A549 (cell line): ENCODE results near the gene THY1. TPM values are rescaled to one million over a fixed set of nuclear protein-coding genes. Genes with fewer than 3 reads are reported as not detected.

Source experiments
- ATAC-seq, 2 experiments: fragments of 200-7000 bp in 1 of 2; fragments of >200 bp in 1 of 2; cut with Nextera tagmentation in 1 of 2; cut with Tn5 transposase in 1 of 2; 3 replicates each; pipeline versions ENCODE4 v1.8.0 to v1.9.1; 2018 to 2020; ENCODE audit warnings: mild to moderate bottlenecking in 1 of 2, moderate library complexity in 1 of 2
- CTCF ChIA-PET: fragments of 300-600 bp; sonication (Branson Sonifier 250); formaldehyde crosslinking; extraction: SDS; loops from one replicate; lab custom pipeline; 2021; ENCODE audit warnings: antibody characterized with exemption, inconsistent platforms; lab: Yijun Ruan, JAX
- POLR2A ChIA-PET: fragments of 350-600 bp; formaldehyde crosslinking; extraction: SDS; loops from one replicate; lab custom pipeline; 2021; ENCODE audit warnings: antibody characterized with exemption, inconsistent platforms; lab: Yijun Ruan, JAX
- DNase-seq, 2 experiments: peaks; one replicate each; pipeline versions ENCODE4 v3.0.0 to v3.0.0-alpha.2; 2011 to 2016; ENCODE audit warnings: low read depth in 1 of 2, low spot score in 1 of 2
- FAIRE-seq: peaks from 2 replicates; lab custom pipeline; 2011; peaks lifted over from hg19 to GRCh38; lab: Jason Lieb, UNC
- H3K27ac ChIP-seq, 2 experiments: fragments of >200 bp; sonication (Bioruptor Twin); formaldehyde crosslinking; 3 replicates each; pipeline ENCODE4 v1.5.1; 2016 to 2017
- H3K4me1 ChIP-seq: fragments of >200 bp; sonication (Bioruptor Twin); formaldehyde crosslinking; 3 replicates; pipeline ENCODE4 v1.6.1; 2016
- H3K4me2 ChIP-seq: fragments of >200 bp; sonication (Bioruptor Twin); formaldehyde crosslinking; 3 replicates; pipeline ENCODE4 v1.6.1; 2016
- H3K4me3 ChIP-seq: fragments of >200 bp; sonication (Bioruptor Twin); formaldehyde crosslinking; 3 replicates; pipeline ENCODE4 v1.5.1; 2016
- H3K9me3 ChIP-seq: fragments of >200 bp; sonication (Bioruptor Twin); formaldehyde crosslinking; 3 replicates; pipeline ENCODE4 v1.6.1; 2016
- BCL3 ChIP-seq: fragments of >200 bp; sonication (Bioruptor Twin); formaldehyde crosslinking; IDR thresholded peaks from 3 replicates; pipeline ENCODE4 v1.6.1; 2016
- BHLHE40 ChIP-seq: IDR thresholded peaks from 2 replicates; pipeline ENCODE4 v1.6.1; 2012; ENCODE audit warnings: low read depth, low read length, inconsistent platforms
- CBX8 ChIP-seq: fragments of 200-600 bp; sonication (generic); IDR thresholded peaks from 2 replicates; pipeline ENCODE4 v1.6.1; 2016
- FOSL2 ChIP-seq, 2 experiments: fragments of 450-650 bp in 1 of 2; fragments of >200 bp in 1 of 2; sonication (Bioruptor Twin) in 1 of 2; formaldehyde crosslinking; IDR thresholded peaks; 2 replicates each; pipeline versions ENCODE4 v1.5.0 to v1.6.1; 2016 to 2020; ENCODE audit warnings: mild to moderate bottlenecking in 1 of 2, moderate library complexity in 1 of 2
- HOXB5 ChIP-seq: fragments of 250-450 bp; sonication (Bioruptor Pico); IDR thresholded peaks from 2 replicates; pipeline ENCODE4 v1.5.0; 2020; ENCODE audit warnings: mild to moderate bottlenecking, moderate library complexity
- JUN ChIP-seq, 2 experiments: fragments of >200 bp; sonication (Bioruptor Twin); formaldehyde crosslinking; IDR thresholded peaks; 2 replicates in 1 of 2; 3 replicates in 1 of 2; pipeline ENCODE4 v1.6.1; 2016 to 2017
- MAFK ChIP-seq: fragments of 450-650 bp; IDR thresholded peaks from 2 replicates; pipeline ENCODE4 v1.6.1; 2014; ENCODE audit not compliant: partially characterized antibody
- NR3C1 ChIP-seq: fragments of >200 bp; sonication (Bioruptor Twin); formaldehyde crosslinking; IDR thresholded peaks from 3 replicates; pipeline ENCODE4 v1.6.1; 2017
- POLR2AphosphoS2 ChIP-seq: conservative IDR thresholded peaks from 2 replicates; pipeline ENCODE4 v1.6.1; 2012; ENCODE audit warnings: low read length, improper control_type of control experiment, inconsistent platforms
- RAD21 ChIP-seq, 2 experiments: fragments of >200 bp in 1 of 2; sonication (Bioruptor Twin) in 1 of 2; formaldehyde crosslinking in 1 of 2; IDR thresholded peaks in 1 of 2; conservative IDR thresholded peaks in 1 of 2; 2 replicates in 1 of 2; 3 replicates in 1 of 2; pipeline ENCODE4 v1.6.1; 2012 to 2018; ENCODE audit warnings: inconsistent platforms in 1 of 2
- REST ChIP-seq: fragments of 200-600 bp; sonication (generic); IDR thresholded peaks from 2 replicates; pipeline ENCODE4 v1.6.1; 2016; ENCODE audit warnings: antibody characterized with exemption, mild to moderate bottlenecking, moderate library complexity
- SMC3 ChIP-seq: fragments of >200 bp; sonication (Bioruptor Twin); formaldehyde crosslinking; IDR thresholded peaks from 3 replicates; pipeline ENCODE4 v1.6.1; 2018; ENCODE audit warnings: inconsistent platforms
- TFCP2L1 ChIP-seq: fragments of 250-450 bp; sonication (Bioruptor Pico); IDR thresholded peaks from 2 replicates; pipeline ENCODE4 v1.5.0; 2021; ENCODE audit warnings: mild to moderate bottlenecking
- ZFP36 ChIP-seq: fragments of 450-650 bp; IDR thresholded peaks from 2 replicates; pipeline ENCODE4 v1.6.1; 2014; ENCODE audit warnings: borderline replicate concordance; ENCODE audit not compliant: partially characterized antibody
- WGBS: methylation state at CpG from one replicate; pipeline ENCODE4 v1.1.6; 2017; ENCODE audit errors: missing lambda C conversion rate; 5-methylcytosine and 5-hydroxymethylcytosine counted together
- polyA plus RNA-seq, 4 experiments: library from polyadenylated mRNA; depleted of rRNA in 3 of 4; stranded (reverse); fragments of >200 nt; fragmentation: RNase III in 1 of 4; extraction: RNeasy Plus Mini Kit Qiagen cat#74134 plus additional on column Dnase treatment in 1 of 4; gene quantifications; 2 replicates in 3 of 4; 3 replicates in 1 of 4; pipeline ENCODE4 v1.2.3, GENCODE V29; 2011 to 2017
- small RNA-seq, 6 experiments: library from RNA; depleted of rRNA; stranded (forward); fragments of <200 nt; gene quantifications; one replicate each; pipeline ENCODE3, GENCODE V24; 2012

The THY1 gene
- polyA plus RNA-seq, 2 of the 4 experiments (the other 2 are of a cell fraction) = 7.1 to 19.9 TPM

GRCh38 chr11:119368121-119369034 lies 54.6 kb downstream of the THY1 start:
- DNase-seq (peak in 1 of 2 experiments; percentile 30), FAIRE-seq (no peak), ATAC-seq (peak; percentile 7 to 39; a peak in 4 of 6 replicates)
- Histone ChIP-seq H3K4me2 (peak overlapping the region; percentile 56), H3K4me1 (peaks cover 49% of the 10 kb centered on the region), H3K9me3 (no peaks in the 10 kb centered on the region), H3K27ac (peak overlapping the region; percentile 19 to 75; a peak in 4 of 6 replicates), H3K4me3 (no peak overlapping the region)
- POLR2A ChIA-PET = no interaction called here
- WGBS = 60% methylated on average over 15 of the region's 17 CpGs
- CTCF ChIA-PET = interaction anchor here (0.9 to 20.0 kb wide), 14 partner anchors 6 to 171 kb away, joined by 3 to 341 read pairs (median 6); partner anchors contain the start of gene USP2
- TF ChIP-seq POLR2AphosphoS2 = no peak
- no peak for TF ChIP-seq HOXB5
- no peak for TF ChIP-seq SMC3
- no peak for TF ChIP-seq REST
- TF ChIP-seq FOSL2 (IDR thresholded peaks at IDR 0.05) = no peak
- 0 out of 2 replicates have a peak, but pooled peaks have one; percentile 32 for TF ChIP-seq FOSL2 (CRISPR knock-in tag; IDR thresholded peaks at IDR 0.05)
- TF ChIP-seq ZFP36 = no peak
- no peak for TF ChIP-seq NR3C1
- TF ChIP-seq CBX8 = no peak
- no peak for TF ChIP-seq JUN (IDR thresholded peaks at IDR 0.05)
- TF ChIP-seq MAFK = peak; percentile 48

- ATAC-seq (no peak; a peak in 2 of 6 replicates), FAIRE-seq (no peak), DNase-seq (no peak)
- H3K4me2 ChIP-seq = peak overlapping the region; percentile 56
- ChIA-PET POLR2A (no interaction called here), CTCF (interaction anchor here (0.9 to 20.0 kb wide), 12 partner anchors 9 to 171 kb away, joined by 3 to 341 read pairs (median 6); partner anchors contain the start of gene USP2)
- H3K4me3 ChIP-seq = no peak overlapping the region
- H3K4me1 ChIP-seq = peaks cover 55% of the 10 kb centered on the region
- peak overlapping the region in 1 of 2 experiments; percentile 75; a peak in 4 of 6 replicates for H3K27ac ChIP-seq
- no peaks in the 10 kb centered on the region for H3K9me3 ChIP-seq
- 49% methylated on average over 5 of the region's 9 CpGs for WGBS
- no peak for TF ChIP-seq TFCP2L1
- TF ChIP-seq BHLHE40 = no peak
- TF ChIP-seq REST = no peak
- no peak for TF ChIP-seq NR3C1
- no peak for TF ChIP-seq RAD21 (conservative IDR thresholded peaks at IDR 0.05 in 1 of 2, IDR thresholded peaks at IDR 0.05 in 1 of 2)
- TF ChIP-seq HOXB5 = no peak
- no peak for TF ChIP-seq BCL3
These were observed 55.3 kb downstream of the THY1 start for GRCh38 chr11:119367661-119368120.

Small RNAs within 50 kb of the gene (small RNA-seq; reads per million reads assigned to genes)
- 0 reads per million in 6 experiments for gene AP003396.4

Other genes starting within 250 kb of the THY1 start
- gene NHERF4, start 237.7 kb downstream of the THY1 start, polyA plus RNA-seq (2011; rRNA removed) = 0.80 and 1.5 TPM in 2 replicates
- gene NHERF4, start 237.7 kb downstream of the THY1 start, polyA plus RNA-seq (2017; fragmentation: RNase III; extraction: RNeasy Plus Mini Kit Qiagen cat#74134 plus additional on column Dnase treatment) = 0.42 to 0.78 TPM (median 0.62 TPM) in 3 replicates
- gene CBL, start 216.8 kb downstream of the THY1 start, polyA plus RNA-seq (2011; rRNA removed) = 14.1 and 14.9 TPM in 2 replicates
- gene CBL, start 216.8 kb downstream of the THY1 start, polyA plus RNA-seq (2017; fragmentation: RNase III; extraction: RNeasy Plus Mini Kit Qiagen cat#74134 plus additional on column Dnase treatment) = 5.9 to 6.3 TPM (median 6.0 TPM) in 3 replicates
- gene MCAM, start 106.0 kb downstream of the THY1 start, polyA plus RNA-seq (2011; rRNA removed) = 5.4 and 5.5 TPM in 2 replicates
- gene MCAM, start 106.0 kb downstream of the THY1 start, polyA plus RNA-seq (2017; fragmentation: RNase III; extraction: RNeasy Plus Mini Kit Qiagen cat#74134 plus additional on column Dnase treatment) = 14.9 to 18.1 TPM (median 15.9 TPM) in 3 replicates
- 23.5 and 28.4 TPM in 2 replicates for gene RNF26, start 88.6 kb downstream of the THY1 start, polyA plus RNA-seq (2011; rRNA removed)
- 23.3 to 26.5 TPM (median 25.4 TPM) in 3 replicates for gene RNF26, start 88.6 kb downstream of the THY1 start, polyA plus RNA-seq (2017; fragmentation: RNase III; extraction: RNeasy Plus Mini Kit Qiagen cat#74134 plus additional on column Dnase treatment)
- not detected in 2 replicates for gene C1QTNF5, start 82.3 kb downstream of the THY1 start, polyA plus RNA-seq (2011; rRNA removed)
- gene C1QTNF5, start 82.3 kb downstream of the THY1 start, polyA plus RNA-seq (2017; fragmentation: RNase III; extraction: RNeasy Plus Mini Kit Qiagen cat#74134 plus additional on column Dnase treatment) = not detected in 3 replicates
- gene MFRP, start 76.5 kb downstream of the THY1 start, polyA plus RNA-seq (2011; rRNA removed) = not detected in 2 replicates
- not detected in 3 replicates for gene MFRP, start 76.5 kb downstream of the THY1 start, polyA plus RNA-seq (2017; fragmentation: RNase III; extraction: RNeasy Plus Mini Kit Qiagen cat#74134 plus additional on column Dnase treatment)
- gene USP2, start 41.5 kb downstream of the THY1 start, polyA plus RNA-seq (2011; rRNA removed) = 0.30 and 0.37 TPM in 2 replicates
- gene USP2, start 41.5 kb downstream of the THY1 start, polyA plus RNA-seq (2017; fragmentation: RNase III; extraction: RNeasy Plus Mini Kit Qiagen cat#74134 plus additional on column Dnase treatment) = 0.48 to 0.83 TPM (median 0.73 TPM) in 3 replicates